Sigmoid colon (tissue), 7 donors: ENCODE results near the gene SLC16A4. TPM values are rescaled to one million over a fixed set of nuclear protein-coding genes. Genes with fewer than 3 reads are reported as not detected.

Experiments used
- DNase-seq: peaks from one replicate; pipeline ENCODE4 v3.0.0-alpha.2; 2019
- H3K27ac ChIP-seq, 4 donors: fragments of 200-600 bp; sonication (generic); one replicate each; pipeline ENCODE4 v1.5.1; 2016 to 2019; ENCODE audit warnings: mild to moderate bottlenecking in 1 of 4
- H3K27me3 ChIP-seq, 3 donors: fragments of 200-600 bp; sonication (generic); one replicate each; pipeline ENCODE4 v1.5.1; 2019; ENCODE audit warnings: mild to moderate bottlenecking in 1 of 3
- H3K36me3 ChIP-seq, 4 donors: fragments of 200-600 bp; sonication (generic); one replicate each; pipeline ENCODE4 v1.5.1; 2016 to 2019
- H3K4me1 ChIP-seq, 4 donors: fragments of 200-600 bp; sonication (generic); one replicate each; pipeline ENCODE4 v1.5.1; 2017 to 2019
- H3K4me3 ChIP-seq, 4 donors: fragments of 200-600 bp; sonication (generic); one replicate each; pipeline ENCODE4 v1.5.1; 2017 to 2019; ENCODE audit warnings: mild to moderate bottlenecking in 2 of 4, moderate library complexity in 1 of 4
- H3K9me3 ChIP-seq, 4 donors: fragments of 200-600 bp in 3 of 4; sonication (generic) in 3 of 4; one replicate each; pipeline versions ENCODE4 v1.5.1 to v1.6.1; 2013 to 2019
- CTCF ChIP-seq, 4 experiments: fragments of 450-650 bp in 3 of 4; fragments of 200-600 bp in 1 of 4; IDR thresholded peaks; one replicate each; pipeline ENCODE4 v1.5.1; 2016 to 2019; ENCODE audit warnings: antibody characterized with exemption in 4 of 4, mild to moderate bottlenecking in 3 of 4, moderate library complexity in 2 of 4
- EP300 ChIP-seq, 4 donors: sonication (generic); formaldehyde crosslinking; IDR thresholded peaks; one replicate each; pipeline ENCODE4 v1.6.1; 2017; ENCODE audit warnings: antibody characterized with exemption in 4 of 4
- POLR2A ChIP-seq, 2 donors: fragments of 450-650 bp; IDR thresholded peaks; one replicate each; pipeline ENCODE4 v1.6.1; 2016; ENCODE audit warnings: antibody characterized with exemption in 2 of 2, mild to moderate bottlenecking in 2 of 2, moderate library complexity in 2 of 2
- POLR2AphosphoS5 ChIP-seq, 4 donors: sonication (generic); formaldehyde crosslinking; IDR thresholded peaks; one replicate each; pipeline ENCODE4 v1.6.1; 2017; ENCODE audit warnings: antibody characterized with exemption in 4 of 4
- WGBS, 2 donors: extraction: QIAGEN DNeasy Blood & Tissue Kit; methylation state at CpG; one replicate each; pipeline ENCODE4 v1.1.7; 2013; 5-methylcytosine and 5-hydroxymethylcytosine counted together
- intact Hi-C: fragments of 100-400 bp; cut with DNase I; formaldehyde crosslinking; loops from one replicate; pipeline ENCODE4 v1.15.1; 2023
- polyA plus RNA-seq, 3 donors: library from polyadenylated mRNA; stranded (reverse); fragments of 200-250 nt; gene quantifications; one replicate each; pipeline ENCODE4 v1.2.3, GENCODE V29; 2013
- total RNA-seq, 4 donors: library from RNA; depleted of rRNA; stranded (reverse); fragments of >200 nt; gene quantifications; one replicate each; pipeline ENCODE4 v1.1.0, GENCODE V29; 2016
- donor health status: healthy with polysubstance abuse.
- donor health status: Bipolar disorder and iron deficiency.
- donor health status: healthy.

Gene SLC16A4
- total and polyA plus RNA-seq, 7 donors: 1.6 to 10.2 (median 5.2) TPM; not detected in 1

GRCh38 chr1:110393286-110393685 is 2.5 kb upstream of the SLC16A4 start:
- 80 to 88% methylated on average over 2 of the region's 2 CpGs for WGBS, 2 donors
- no peak for DNase-seq
- no peak overlapping the region for H3K4me3 ChIP-seq
- intact Hi-C loops: no loop called here
- peak overlapping the region in 1 of 4 donors; percentile 28 for H3K27ac ChIP-seq
- peaks cover 0 to 4% (median 2%) of the 10 kb centered on the region in 4 donors for H3K4me1 ChIP-seq
- no peaks in the 10 kb centered on the region for H3K9me3 ChIP-seq
- H3K36me3 ChIP-seq: peaks cover 0 to 7% (median 0%) of the 10 kb centered on the region in 4 donors
- TF ChIP-seq EP300 (IDR thresholded peaks at IDR 0.05) (no peak), CTCF (IDR thresholded peaks at IDR 0.05) (no peak), POLR2A (IDR thresholded peaks at IDR 0.05) (no peak), POLR2AphosphoS5 (IDR thresholded peaks at IDR 0.05) (no peak)
- H3K27me3 ChIP-seq: no peaks in the 10 kb centered on the region

- Histone ChIP-seq H3K4me3 (peak overlapping the region; percentile 17 to 37 (median 30)), H3K9me3 (no peaks in the 10 kb centered on the region), H3K4me1 (peaks cover 0 to 4% (median 2%) of the 10 kb centered on the region in 4 donors), H3K27me3 (no peaks in the 10 kb centered on the region), H3K36me3 (peaks cover 0 to under 1% (median 0%) of the 10 kb centered on the region in 4 donors), H3K27ac (peak overlapping the region; percentile 65 to 75 (median 66))
- DNase-seq: peak; percentile 83
- intact Hi-C loops: no loop called here
- TF ChIP-seq POLR2A (IDR thresholded peaks at IDR 0.05) (no peak), POLR2AphosphoS5 (IDR thresholded peaks at IDR 0.05) (peak in 1 of 4 donors; percentile 18), EP300 (IDR thresholded peaks at IDR 0.05) (no peak), CTCF (IDR thresholded peaks at IDR 0.05) (no peak)
- WGBS, 2 donors: 81 to 89% methylated on average over 6 of the region's 6 CpGs
These were observed 730 bp downstream of the SLC16A4 start for GRCh38 chr1:110390096-110390495.

DNA sequence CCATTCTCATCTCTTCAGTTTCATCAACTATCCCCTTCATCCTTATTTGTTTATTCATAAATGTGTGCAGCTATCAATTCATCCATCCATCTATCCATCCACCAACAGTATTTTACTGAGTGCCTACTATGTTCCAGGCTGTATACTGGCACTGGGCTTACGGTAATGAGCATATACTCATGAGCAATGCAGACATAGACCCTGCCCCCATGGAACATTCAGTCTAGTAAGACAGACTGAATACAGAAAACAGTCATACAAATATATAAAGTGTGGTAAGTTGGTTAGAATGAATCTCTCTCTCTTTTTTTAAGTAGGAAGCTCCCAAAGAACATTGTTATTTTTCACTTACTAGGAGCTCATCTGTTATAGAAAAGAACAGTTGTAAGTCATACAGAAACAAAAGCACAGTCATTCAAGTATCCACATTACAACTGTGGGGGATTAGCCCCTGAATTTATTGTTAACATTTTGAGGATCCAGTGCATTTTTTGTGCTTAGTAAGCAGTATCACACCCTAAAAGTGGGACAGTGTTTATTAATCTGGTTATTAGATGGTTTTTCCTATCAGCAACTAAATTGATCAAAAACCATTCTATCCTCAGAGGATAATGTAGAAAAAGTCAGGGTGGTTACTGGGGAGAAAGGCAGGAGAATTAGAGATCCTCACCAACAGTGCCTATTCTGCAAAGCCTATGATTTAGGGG is 3.6 kb downstream of the SLC16A4 start:
- WGBS, 2 donors: 92 to 95% methylated on average over 1 of the region's 1 CpG
- Histone ChIP-seq H3K36me3 (peaks cover 0 to 8% (median 1%) of the 10 kb centered on the region in 4 donors), H3K27ac (no peak overlapping the region), H3K4me3 (no peak overlapping the region), H3K27me3 (no peaks in the 10 kb centered on the region), H3K9me3 (no peaks in the 10 kb centered on the region), H3K4me1 (peaks cover 0 to 4% (median 2%) of the 10 kb centered on the region in 4 donors)
- no peak for DNase-seq
- intact Hi-C loops: loop anchor here (5.0 kb wide), 1 partner anchor 45 kb away; no protein-coding TSS in a partner anchor
- TF ChIP-seq EP300 (IDR thresholded peaks at IDR 0.05) (no peak), POLR2AphosphoS5 (IDR thresholded peaks at IDR 0.05) (no peak), POLR2A (IDR thresholded peaks at IDR 0.05) (no peak), CTCF (IDR thresholded peaks at IDR 0.05) (no peak)

- H3K4me1 ChIP-seq: peaks cover 0 to 4% (median 0%) of the 10 kb centered on the region in 4 donors
- H3K27me3 ChIP-seq: no peaks in the 10 kb centered on the region
- TF ChIP-seq EP300 (IDR thresholded peaks at IDR 0.05): no peak
- no peak for TF ChIP-seq POLR2AphosphoS5 (IDR thresholded peaks at IDR 0.05)
- TF ChIP-seq CTCF (IDR thresholded peaks at IDR 0.05): no peak
- no peak for TF ChIP-seq POLR2A (IDR thresholded peaks at IDR 0.05)
- no peak overlapping the region for H3K27ac ChIP-seq
- intact Hi-C loops: loop anchor here (5.0 kb wide), 1 partner anchor 43 kb away; no protein-coding TSS in a partner anchor
- H3K36me3 ChIP-seq: peaks cover 0 to 18% (median 1%) of the 10 kb centered on the region in 4 donors
- no peaks in the 10 kb centered on the region for H3K9me3 ChIP-seq
- 89 to 96% methylated on average over 1 of the region's 1 CpG for WGBS, 2 donors
- no peak for DNase-seq
- no peak overlapping the region for H3K4me3 ChIP-seq
These were observed 5.5 kb downstream of the SLC16A4 start for GRCh38 chr1:110385369-110385768.
